GM18511 (cell line): ENCODE measurements around the gene ERC2.
A peak's percentile ranks its signal among the peaks of the same experiment; 100 is the strongest.
"Not testable (repeated sequence)": the region's sequence is repeated elsewhere in the genome, so short reads cannot be mapped to it uniquely, and the experiment has no call there.

ENCODE experiments used
- ATAC-seq: cut with Tn5 transposase; IDR thresholded peaks from one replicate; pipeline ENCODE4 v1.9.1; 2021; ENCODE audit warnings: mild to moderate bottlenecking, moderate library complexity; ENCODE audit not compliant: unreplicated experiment

ERC2 gene

DNA sequence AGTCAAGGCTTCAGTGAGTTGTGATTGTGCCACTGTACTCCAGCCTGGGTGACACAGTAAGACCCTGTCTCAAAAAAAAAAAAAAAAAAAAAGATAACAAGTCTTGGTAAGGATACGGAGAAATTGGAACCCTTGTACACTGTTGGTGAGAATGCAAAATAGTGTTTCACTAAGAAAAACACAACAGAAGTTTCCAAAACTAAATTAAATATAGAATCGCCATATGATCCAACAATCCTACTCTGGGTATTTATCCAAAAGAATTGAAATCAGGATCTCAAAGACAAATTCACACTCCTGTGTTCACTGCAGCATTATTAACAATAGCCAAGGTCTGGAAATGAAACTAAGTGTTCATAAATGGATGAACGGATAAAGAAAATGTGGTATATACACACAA lies 149.4 kb downstream of the ERC2 start:
- ATAC-seq: no peak

DNA sequence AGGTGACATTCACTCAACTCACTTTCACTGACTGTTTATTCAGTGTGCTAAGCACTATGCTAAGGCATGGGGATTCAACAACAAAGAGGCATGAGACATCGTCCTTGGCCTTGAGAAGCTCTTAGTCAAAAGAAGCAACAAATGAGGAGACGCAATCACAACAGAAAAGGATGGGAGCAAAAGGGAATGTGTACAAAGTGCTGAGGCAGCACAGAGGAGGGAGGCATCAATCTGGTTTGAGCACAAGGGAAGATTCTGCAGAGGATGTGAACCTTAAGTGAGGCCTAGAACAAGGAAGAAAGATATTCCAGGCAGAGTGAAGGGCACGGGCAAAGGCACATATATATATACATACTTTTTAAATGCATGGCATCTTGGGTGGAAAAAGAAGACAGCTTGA lies 151.3 kb downstream of the ERC2 start:
- no peak for ATAC-seq

DNA sequence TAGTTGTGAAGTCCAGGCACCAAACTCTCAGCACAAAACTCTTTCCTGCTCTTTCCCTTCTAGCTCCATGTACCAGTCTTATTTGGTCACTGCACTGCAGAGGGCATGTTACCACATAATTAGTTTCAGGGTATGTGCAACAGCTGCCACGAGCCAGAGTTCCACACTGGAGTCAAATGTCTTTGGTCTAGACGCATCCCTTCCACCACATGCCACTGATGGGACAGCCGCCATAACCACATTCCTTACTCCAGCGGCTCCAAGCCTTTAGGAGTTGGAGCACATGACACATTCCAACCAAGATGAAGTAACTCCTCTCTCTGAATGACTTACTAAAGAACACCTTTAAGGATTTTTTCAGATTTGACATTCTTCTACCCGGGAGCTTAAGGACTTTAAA lies 153.4 kb downstream of the ERC2 start:
- no peak for ATAC-seq

DNA sequence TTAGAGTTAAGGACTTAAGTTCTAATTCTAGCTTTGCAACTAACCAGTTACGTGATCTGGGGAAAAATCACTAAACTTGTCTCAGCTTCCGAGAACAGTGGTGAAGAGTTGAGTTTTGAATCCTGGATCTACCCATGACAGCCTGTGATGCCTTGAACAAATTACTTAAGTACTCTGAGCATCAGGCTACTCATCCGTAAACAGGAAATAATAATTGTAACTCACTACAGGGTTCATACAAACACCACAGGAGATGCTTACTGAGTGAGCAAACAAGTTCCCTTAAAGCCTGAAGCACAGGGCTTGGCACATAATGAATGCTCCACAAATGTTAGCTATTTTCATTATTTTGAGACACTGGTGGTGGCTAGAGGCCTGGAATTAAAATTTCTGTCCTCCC lies 158.8 kb downstream of the ERC2 start:
- ATAC-seq: no peak

DNA sequence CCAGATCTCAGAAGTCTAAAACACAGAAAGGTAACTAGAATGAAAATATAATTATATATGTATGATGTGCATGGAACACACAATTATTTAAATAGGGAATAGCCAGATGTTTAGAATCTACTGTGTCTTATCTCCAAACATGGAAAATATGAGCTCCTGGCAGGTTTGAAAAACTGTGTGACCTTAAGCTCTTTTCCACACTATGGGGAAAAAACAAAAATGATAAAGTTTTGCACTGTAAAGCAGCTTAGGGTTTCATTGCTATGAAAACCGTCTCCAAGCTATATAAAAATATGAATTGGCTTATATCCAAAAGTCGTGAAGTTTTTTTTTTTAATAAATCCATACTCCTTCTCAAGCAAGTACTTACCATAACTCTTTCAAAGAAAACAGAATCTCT lies 159.8 kb downstream of the ERC2 start:
- ATAC-seq: no peak

DNA sequence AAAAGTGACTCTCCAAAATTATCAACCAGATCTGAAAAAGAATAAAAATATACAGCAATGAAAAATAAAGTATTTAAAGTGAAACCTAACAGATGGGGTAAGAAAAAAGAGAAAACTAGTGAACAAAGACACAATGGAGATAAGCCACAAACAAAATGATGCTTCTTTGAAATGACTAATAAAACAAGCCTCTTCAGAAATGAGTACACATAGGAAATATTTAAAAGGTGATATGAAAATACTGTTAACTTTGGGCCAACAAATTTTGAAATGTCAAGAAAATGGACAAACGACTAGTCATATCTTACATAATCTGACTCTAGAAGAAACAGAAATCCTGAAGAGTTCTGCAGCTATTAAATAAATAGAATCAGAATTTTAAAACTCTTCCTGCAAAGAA lies 164.2 kb downstream of the ERC2 start:
- ATAC-seq: no peak

DNA sequence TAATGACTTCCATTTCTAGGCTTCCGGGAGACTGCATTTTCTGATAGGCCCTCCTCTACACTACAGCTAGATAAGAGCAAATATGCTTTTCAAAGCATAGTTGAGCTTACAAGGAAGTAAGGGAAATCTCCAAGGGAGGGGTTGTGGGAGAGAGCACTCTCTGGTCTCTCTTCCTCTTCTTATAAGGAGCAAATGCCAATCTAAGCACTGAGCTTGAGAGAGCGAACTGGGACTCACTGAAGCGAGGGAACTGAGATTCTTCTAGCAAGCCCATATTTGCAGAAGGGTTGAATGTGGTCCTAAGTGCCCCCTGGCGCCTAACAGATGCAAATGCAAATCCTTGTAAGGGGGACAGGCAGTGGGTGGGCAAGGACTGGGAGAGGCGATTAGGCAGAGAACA lies 164.8 kb downstream of the ERC2 start:
- ATAC-seq: peak; percentile 86

DNA sequence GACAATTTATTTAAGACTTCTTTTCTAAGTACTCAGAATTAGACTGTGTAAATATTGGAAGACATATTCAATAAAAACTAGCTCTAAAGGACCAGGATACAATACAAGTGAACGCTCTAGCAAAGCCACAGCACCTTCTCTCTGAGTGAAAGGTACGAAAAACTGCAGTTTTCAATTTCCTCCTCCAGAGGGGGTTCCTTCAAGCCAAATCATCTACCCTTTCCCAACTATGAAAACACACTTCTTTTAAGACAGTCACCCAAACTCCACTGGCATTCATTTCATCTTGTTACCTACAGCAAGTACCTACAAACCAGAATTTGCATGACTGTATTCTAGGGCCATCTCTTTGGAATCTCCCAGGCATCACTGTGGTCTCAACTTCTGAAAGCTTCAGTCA lies 165.8 kb downstream of the ERC2 start:
- no peak for ATAC-seq

DNA sequence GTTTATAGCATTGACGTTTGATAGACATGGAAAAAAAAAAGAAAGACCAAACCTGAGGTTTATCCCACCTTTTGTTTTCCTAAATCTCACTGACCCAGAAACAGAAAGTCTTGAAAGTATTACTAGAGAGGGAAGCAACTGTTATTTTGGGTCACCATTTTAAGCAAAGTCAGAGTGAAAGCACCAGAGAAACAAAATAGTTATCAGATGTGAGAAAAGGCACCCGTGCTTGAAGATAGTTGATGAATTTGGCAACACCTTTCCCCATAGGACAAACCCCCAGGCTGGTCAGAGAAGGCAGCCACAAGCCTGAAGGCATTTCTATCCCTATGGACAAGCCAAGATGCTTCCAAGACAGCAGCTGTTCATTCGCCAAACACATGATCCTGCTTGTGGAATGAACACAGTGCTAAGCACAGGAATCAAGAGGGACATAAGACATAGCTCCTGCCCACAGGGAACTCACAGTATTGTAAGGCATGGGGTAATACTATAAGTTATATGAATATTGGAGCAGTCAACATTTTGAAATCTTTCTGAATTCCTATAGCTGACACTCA lies 170.9 kb downstream of the ERC2 start:
- ATAC-seq: no peak

DNA sequence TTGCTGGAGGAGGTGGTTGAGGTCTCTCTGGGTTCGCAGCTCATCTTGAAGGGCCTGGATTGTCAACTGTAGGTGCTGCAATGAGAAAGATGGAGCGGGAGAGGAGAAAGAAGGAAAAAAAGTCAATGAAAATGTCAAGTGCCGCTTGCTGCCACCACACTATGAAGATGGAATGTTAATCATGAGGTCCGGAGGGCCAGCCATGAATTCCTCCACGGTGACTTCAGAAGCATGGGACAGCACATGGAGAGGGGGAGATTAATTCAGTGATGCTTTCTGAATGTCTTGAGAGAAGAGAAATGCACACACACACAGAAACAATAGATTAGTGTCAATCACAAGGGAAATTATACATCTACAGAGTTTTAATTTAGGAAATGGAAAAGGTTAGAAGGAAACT lies 171.9 kb downstream of the ERC2 start:
- ATAC-seq: no peak

DNA sequence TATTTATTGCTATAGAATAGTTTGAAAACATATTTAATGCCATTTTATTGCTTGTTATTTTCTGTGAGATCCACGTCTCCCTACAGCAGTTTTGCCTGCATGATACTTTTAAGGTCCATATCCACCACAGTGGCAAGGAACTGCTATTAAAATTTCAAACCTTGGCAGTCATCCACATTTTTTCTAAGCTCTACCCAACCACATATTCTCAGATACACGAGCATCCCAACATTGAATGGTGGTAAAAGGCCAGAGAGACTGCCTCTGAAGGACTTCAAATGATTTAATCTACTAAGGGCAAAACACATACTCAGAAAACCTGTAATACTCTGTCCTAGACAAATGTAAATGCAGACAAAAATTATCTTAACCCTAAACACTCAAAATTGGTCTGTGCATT lies 173.1 kb downstream of the ERC2 start:
- ATAC-seq: no peak

DNA sequence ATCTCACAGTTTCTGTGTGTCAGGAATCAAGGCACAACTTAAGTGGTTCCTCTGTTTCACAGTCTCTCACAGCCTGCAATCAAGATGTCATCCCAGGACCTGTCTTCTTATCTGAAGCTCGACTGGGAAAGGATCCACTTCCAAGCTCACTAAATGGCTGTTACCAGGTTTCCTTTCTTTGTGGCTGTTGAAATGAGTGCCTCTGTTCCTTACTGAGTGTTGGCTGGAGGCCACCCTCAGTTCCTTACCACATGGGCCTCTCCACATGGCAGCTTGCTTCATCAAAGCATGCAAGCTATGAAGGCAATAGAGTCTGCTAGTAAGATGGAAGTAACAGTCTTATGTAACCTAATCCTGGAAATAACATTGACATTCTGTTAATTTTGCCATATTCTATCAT lies 174.0 kb downstream of the ERC2 start:
- no peak for ATAC-seq

DNA sequence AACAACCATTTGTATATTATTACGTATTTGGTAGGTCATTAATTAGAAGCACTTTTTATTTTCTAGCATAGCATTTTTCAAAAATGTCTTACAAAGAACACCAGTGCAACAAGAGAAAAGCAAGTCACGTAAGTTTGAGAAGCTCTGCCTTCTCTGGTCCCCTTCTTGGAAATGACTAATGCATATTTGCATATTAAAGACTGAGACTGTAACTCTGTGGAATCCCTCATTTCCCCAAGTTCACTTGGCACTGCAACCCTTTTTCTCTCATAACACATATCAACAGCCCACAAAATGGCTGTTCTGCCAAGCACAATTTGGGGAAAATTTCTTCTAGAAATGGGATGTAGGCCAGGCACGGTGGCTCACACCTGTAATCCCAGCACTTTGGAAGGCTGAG lies 176.3 kb downstream of the ERC2 start:
- peak; percentile 62 for ATAC-seq

DNA sequence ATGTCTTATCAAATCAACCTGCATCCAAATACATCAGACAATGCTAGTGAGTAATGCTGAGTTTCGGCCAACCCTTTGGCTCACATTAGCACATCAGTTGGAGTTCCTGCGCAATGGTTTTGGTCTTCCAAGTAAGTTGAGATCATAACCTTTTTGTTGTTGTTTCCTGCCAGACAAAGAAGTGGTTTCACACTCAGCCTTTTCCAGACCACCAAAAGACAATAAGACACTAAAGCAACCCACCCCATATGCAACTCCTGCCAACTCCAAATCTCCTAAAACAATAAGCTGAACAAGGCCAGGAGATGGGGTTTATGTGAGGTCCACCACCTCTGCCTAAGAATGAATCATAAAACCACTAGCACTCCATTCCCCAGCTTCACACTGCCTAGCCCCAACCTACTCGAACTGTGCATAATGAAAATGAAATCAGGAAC lies 177.0 kb downstream of the ERC2 start:
- peak; percentile 54 for ATAC-seq

DNA sequence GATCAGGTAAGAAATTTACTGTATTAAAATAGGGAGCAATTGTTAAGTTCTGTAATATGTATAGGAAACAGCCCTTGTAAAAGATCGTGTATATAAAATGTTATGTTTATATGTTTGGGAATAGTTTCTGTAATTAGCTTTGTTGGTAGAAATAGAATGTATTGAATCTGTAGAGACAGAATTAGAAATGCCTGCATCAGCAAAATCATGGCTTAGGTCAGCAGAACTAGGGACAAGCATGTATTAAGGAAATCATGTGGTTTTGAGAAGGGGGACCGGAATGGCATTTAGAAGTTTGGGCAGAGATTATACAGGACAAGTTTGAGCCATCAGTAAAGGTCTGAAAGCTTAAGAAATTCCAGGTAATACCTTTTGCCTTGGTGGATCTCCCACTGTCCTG lies 177.9 kb downstream of the ERC2 start:
- no peak for ATAC-seq

DNA sequence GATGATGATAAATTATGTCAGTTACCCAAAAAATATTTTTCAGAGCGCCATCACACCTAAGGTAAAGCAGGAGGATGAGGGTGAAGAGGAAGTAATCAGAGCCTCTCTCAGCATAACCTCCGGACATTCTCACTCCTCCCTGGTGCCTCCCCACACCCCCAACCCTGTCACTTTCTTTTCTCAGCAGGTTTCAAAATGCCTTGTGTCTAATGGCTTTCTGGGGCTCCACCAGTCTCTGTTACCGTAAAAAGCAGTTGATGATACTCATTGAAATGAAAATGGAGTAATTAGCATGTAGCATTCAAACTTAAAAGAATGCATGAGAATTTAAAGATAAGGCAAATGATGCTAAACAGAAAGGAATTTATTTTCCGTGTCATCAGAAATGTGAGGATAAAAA lies 180.0 kb downstream of the ERC2 start:
- no peak for ATAC-seq

DNA sequence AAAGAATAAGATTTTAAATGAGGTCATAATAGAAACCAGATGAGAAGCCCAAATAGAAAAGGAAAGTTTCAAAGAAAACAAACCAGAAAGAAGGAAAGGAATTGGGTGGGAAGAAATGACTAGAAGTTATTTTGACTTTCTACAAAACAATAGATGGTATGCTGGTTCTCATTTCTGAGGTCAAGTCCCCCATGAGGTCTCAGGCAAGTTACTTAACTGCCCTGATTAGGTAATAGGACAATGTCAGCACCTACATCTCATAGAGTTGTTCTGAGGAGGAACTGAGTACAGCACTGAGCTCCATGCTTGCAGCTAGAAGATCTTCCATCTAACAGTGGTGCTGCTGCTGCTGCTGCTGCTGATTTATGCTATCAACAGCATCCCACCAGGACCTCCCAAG lies 185.9 kb downstream of the ERC2 start:
- no peak for ATAC-seq

DNA sequence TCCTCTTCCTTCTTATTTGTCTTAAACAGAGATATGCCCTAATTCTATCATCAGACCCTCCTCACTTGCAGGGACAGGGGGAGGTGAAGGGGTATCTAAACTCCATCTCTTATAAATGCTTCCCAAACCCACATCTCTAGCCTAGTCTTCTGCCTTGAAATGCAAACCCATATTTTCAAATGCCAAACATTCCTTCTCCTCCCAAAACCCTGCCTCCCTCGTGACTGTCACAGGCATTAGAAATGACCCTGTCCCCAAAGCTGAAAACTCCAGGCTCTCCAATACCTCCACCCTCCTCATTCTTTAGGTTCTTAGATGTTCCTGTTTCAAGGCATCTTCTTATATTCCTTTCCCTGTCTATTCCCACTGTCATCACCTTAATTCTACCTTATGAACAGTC lies 191.0 kb downstream of the ERC2 start:
- ATAC-seq: no peak

DNA sequence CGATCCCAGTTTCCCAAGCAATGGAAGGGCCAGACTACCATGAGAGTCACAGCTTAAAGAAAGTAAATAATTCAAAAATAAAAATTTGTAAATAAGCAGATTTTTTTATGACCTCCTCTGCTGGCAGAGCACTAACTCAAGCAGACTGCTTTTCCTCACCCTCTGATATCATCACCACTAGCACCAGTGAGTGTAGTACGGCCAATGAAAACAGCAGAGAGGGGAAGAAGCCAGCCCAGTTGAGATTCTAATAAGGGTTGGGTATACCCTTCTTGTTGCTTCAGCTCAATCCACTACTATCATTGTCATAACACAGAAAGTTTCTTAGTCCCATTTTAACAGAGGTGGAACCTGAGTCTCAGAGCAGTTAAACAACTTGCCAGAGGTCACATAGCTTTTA lies 193.1 kb downstream of the ERC2 start:
- ATAC-seq: no peak

DNA sequence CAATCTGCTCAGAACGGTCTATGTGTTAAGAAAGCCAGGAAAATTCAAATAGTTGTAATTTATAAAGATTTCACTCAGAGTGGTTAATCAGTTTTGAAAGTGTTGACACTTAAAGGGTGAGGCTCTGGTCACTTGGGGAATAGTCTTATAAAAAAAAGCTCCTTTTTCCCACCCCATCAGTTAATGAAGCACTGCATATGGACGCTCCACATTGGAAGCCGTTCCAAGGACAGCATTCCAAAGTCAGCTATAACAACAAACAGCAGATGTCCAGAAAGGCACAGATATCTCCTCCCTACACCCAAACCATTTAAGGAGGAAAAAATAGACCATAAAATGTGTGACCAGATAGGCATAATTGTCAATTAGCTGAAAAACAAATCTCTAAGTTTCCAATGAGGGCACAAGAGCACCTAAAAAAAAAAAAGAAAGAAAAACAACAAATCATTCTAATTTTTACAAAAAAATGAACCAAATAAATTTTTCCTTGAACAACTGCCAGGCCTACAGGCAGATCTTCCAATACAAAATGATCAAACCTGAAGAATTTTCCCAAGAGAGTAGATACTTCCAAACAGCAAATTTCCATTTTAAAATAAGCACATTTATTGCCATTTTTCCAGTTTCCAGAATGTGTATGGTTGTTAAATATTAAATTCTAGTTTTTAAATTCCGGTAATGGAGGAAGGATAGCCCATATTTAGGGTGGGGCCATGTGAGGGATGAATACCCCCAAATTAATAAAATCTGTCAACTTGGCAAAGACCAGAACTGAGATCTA lies 198.3 kb downstream of the ERC2 start:
- no peak for ATAC-seq

DNA sequence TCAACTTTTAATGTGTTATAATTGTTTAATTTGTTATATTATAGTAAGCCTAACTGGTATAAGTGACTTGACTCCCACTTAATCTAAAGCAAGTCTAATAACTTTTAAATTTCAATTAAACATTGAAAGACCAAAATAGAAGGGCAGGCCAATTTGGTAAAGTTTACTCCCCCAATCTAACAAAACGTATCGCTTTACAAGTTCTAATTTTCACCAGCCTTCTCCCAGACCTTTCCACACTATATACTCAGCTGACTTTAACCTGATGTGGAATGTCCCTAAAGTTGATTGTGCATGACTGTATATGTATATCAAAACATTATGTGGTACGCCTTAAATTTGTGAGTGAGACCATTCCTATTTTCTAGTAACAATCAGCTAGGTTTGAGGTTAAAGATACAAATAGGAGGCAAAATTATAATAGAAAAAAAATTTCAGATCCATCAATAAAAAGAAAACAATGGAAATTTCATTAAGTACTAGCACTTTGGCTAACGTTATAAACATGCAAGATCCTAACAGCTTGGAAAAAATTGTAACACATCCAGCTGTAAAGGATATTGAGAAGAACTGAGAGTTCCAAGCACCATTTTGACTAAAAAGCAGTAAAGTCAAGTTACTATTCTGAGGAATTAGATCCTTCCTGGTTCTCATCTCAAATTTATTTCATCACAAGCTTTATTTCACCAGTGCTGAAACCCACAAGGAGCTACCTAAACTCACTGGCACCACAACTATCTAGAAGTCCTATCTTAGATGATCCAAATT lies 199.5 kb downstream of the ERC2 start:
- ATAC-seq: no peak

DNA sequence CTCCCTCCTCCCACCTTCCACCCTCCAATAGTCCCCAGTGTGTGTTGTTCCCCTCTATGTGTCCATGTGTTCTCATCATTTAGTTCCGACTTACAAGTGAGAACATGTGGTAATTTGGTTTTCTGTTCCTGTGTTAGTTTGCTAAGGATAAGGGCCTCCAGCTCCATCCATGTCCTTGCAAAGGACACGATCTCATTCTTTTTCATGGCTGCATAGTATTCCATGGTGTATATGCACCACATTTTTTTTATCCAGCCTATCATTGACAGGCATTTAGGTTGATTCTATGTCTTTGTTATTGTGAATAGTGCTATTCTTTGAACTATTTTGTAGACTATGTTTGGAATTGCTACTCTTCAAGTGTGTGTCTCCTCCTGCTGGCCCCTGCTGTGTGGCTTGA lies 206.4 kb downstream of the ERC2 start:
- not testable (repeated sequence) for ATAC-seq
